A673 (cell line): Measurements from ENCODE around the gene ANKS1B. TPM values are rescaled to one million over a fixed set of nuclear protein-coding genes. Genes with fewer than 3 reads are reported as not detected.

Source experiments
- BruUV-seq: library from RNA; stranded (reverse); fragments of 400-500 nt; replicated peaks from 2 replicates; lab custom pipeline; 2021; lab: Mats Ljungman, UMichigan
- CTCF ChIA-PET: fragments of 300-600 bp; sonication (Branson Sonifier 250); formaldehyde crosslinking; loops from one replicate; lab custom pipeline; 2022; ENCODE audit warnings: antibody characterized with exemption; lab: Charles Lee
- POLR2A ChIA-PET: fragments of 300-600 bp; sonication (Branson Sonifier 250); formaldehyde crosslinking; loops from one replicate; lab custom pipeline; 2022; ENCODE audit warnings: antibody characterized with exemption; ENCODE audit not compliant: low non-redundant PET; lab: Charles Lee
- DNase-seq: peaks from one replicate; pipeline ENCODE4 v3.0.0-alpha.2; 2015; ENCODE audit warnings: low spot score
- H3K27ac ChIP-seq: fragments of 200-600 bp; sonication (generic); 2 replicates; pipeline ENCODE4 v1.5.1; 2016; ENCODE audit warnings: mixed run types, low read depth, mild to moderate bottlenecking, mixed read lengths, antibody characterized with exemption, low read length; ENCODE audit not compliant: poor library complexity, severe bottlenecking
- H3K27me3 ChIP-seq: fragments of 200-600 bp; sonication (generic); replicated peaks from 2 replicates; pipeline ENCODE4 v1.6.1; 2017; ENCODE audit warnings: mixed run types, low read depth, mild to moderate bottlenecking, mixed read lengths, antibody characterized with exemption, low read length; ENCODE audit not compliant: insufficient read depth, poor library complexity
- H3K36me3 ChIP-seq: fragments of 200-600 bp; sonication (generic); 2 replicates; pipeline ENCODE4 v1.6.1; 2016; ENCODE audit warnings: mixed run types, mild to moderate bottlenecking, mixed read lengths, antibody characterized with exemption, low read length; ENCODE audit not compliant: insufficient read depth, poor library complexity, severe bottlenecking
- H3K4me1 ChIP-seq: fragments of 200-600 bp; sonication (generic); 2 replicates; pipeline ENCODE4 v1.6.1; 2017; ENCODE audit warnings: mixed run types, mild to moderate bottlenecking, mixed read lengths, antibody characterized with exemption, low read length; ENCODE audit not compliant: insufficient read depth, poor library complexity, severe bottlenecking
- H3K4me3 ChIP-seq: fragments of 200-600 bp; sonication (generic); 2 replicates; pipeline ENCODE4 v1.5.1; 2016; ENCODE audit warnings: low read depth, mixed run types, mild to moderate bottlenecking, mixed read lengths, low read length; ENCODE audit not compliant: poor library complexity, severe bottlenecking
- H3K9me3 ChIP-seq: fragments of 200-600 bp; sonication (generic); 2 replicates; pipeline ENCODE4 v1.6.1; 2016; ENCODE audit warnings: mixed run types, low read depth, mild to moderate bottlenecking, mixed read lengths, antibody characterized with exemption, low read length; ENCODE audit not compliant: poor library complexity, severe bottlenecking
- CTCF ChIP-seq: fragments of 300-800, 200-600 bp; sonication (generic); conservative IDR thresholded peaks from 2 replicates; pipeline ENCODE4 v1.5.1; 2017; ENCODE audit warnings: low read depth, mild to moderate bottlenecking, antibody characterized with exemption, low read length, moderate library complexity, mixed read lengths
- EZH2 ChIP-seq: fragments of 200-600 bp; sonication (generic); IDR thresholded peaks from 2 replicates; pipeline ENCODE4 v1.6.1; 2017; ENCODE audit warnings: borderline replicate concordance, low read depth, mild to moderate bottlenecking, mixed read lengths, antibody characterized with exemption, low read length; ENCODE audit not compliant: poor library complexity, severe bottlenecking
- intact Hi-C: fragments of 100-400 bp; cut with micrococcal nuclease; formaldehyde crosslinking; loops from one replicate; pipeline ENCODE4 v1.10.0; 2022; ENCODE audit not compliant: unreplicated experiment
- total RNA-seq: library from RNA; stranded (reverse); gene quantifications from 2 replicates; pipeline ENCODE4 v1.2.3, GENCODE V29; 2021

The ANKS1B gene
- total RNA-seq, 1 experiment from 2014 or later, result 0.99 TPM

GRCh38 chr12:98985156-98985555, 999.6 kb downstream of the ANKS1B start:
- ChIA-PET CTCF (no interaction called here), POLR2A (no interaction called here)
- no peaks in the 10 kb centered on the region for H3K36me3 ChIP-seq
- no peaks in the 10 kb centered on the region for H3K27me3 ChIP-seq
- no peak overlapping the region for H3K27ac ChIP-seq
- TF ChIP-seq EZH2 (no peak), CTCF (no peak)
- no peaks in the 10 kb centered on the region for H3K4me1 ChIP-seq
- no peaks in the 10 kb centered on the region for H3K9me3 ChIP-seq
- intact Hi-C loops, result no loop called here
- no peak for DNase-seq
- no TSS peak for BruUV-seq
- no peak overlapping the region for H3K4me3 ChIP-seq

- Histone ChIP-seq H3K36me3 (no peaks in the 10 kb centered on the region), H3K27ac (no peak overlapping the region), H3K4me3 (no peak overlapping the region), H3K4me1 (no peaks in the 10 kb centered on the region), H3K27me3 (no peaks in the 10 kb centered on the region), H3K9me3 (no peaks in the 10 kb centered on the region)
- POLR2A ChIA-PET, result no interaction called here
- TF ChIP-seq EZH2, result no peak
- TF ChIP-seq CTCF, result no peak
- no peak for DNase-seq
- BruUV-seq, result no TSS peak
- CTCF ChIA-PET, result interaction anchor here (0.6 kb wide), 1 partner anchor 31 kb away, joined by 4 read pairs; no protein-coding TSS in a partner anchor
- intact Hi-C loops, result no loop called here
These were observed 1001.1 kb downstream of the ANKS1B start for GRCh38 chr12:98983647-98984046.

- DNase-seq, result no peak
- no peaks in the 10 kb centered on the region for H3K36me3 ChIP-seq
- H3K27ac ChIP-seq, result no peak overlapping the region
- intact Hi-C loops, result no loop called here
- H3K4me1 ChIP-seq, result no peaks in the 10 kb centered on the region
- ChIA-PET POLR2A (no interaction called here), CTCF (no interaction called here)
- no peak overlapping the region for H3K4me3 ChIP-seq
- no peaks in the 10 kb centered on the region for H3K27me3 ChIP-seq
- TF ChIP-seq EZH2, result no peak
- TF ChIP-seq CTCF, result no peak
- no TSS peak for BruUV-seq
- H3K9me3 ChIP-seq, result no peaks in the 10 kb centered on the region
These were observed 1004.2 kb downstream of the ANKS1B start for GRCh38 chr12:98980508-98980907.
